Endothelial cell of coronary artery (primary cell): ENCODE results near the gene ISL1. TPM values are rescaled to one million over a fixed set of nuclear protein-coding genes. Genes with fewer than 3 reads are reported as not detected.

ENCODE experiments used
- total RNA-seq: library from RNA; depleted of rRNA; stranded (reverse); fragments of >200 nt; gene quantifications from 2 replicates; pipeline ENCODE4 v1.2.3, GENCODE V29; 2014

Gene ISL1
- not detected in 2 replicates for total RNA-seq

DNA sequence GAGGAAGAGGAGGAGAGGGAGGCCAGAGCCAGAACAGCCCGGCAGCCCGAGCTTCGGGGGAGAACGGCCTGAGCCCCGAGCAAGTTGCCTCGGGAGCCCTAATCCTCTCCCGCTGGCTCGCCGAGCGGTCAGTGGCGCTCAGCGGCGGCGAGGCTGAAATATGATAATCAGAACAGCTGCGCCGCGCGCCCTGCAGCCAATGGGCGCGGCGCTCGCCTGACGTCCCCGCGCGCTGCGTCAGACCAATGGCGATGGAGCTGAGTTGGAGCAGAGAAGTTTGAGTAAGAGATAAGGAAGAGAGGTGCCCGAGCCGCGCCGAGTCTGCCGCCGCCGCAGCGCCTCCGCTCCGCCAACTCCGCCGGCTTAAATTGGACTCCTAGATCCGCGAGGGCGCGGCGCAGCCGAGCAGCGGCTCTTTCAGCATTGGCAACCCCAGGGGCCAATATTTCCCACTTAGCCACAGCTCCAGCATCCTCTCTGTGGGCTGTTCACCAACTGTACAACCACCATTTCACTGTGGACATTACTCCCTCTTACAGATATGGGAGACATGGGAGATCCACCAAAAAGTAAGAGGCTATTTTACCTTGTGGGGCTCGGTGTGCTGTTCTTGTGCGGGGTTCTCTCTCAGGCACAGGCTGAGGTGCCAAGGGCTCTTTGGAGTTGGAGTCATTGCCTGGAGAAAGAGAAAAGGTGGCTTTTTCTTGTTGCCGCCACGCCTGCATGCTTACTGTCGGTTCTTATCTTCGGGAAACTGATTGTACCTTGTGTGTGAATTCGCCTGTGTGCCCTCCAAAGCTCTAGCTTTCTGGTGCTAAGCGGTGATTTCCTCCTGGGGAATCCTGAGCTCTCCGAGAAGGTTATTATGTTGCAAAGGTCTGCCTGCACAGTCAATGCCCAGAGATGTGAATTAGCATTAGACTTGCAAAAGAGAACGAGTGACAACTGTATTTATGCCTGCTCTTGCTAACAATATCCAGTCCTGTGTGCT is at the start of gene ISL1:
Gene ISL1, plus strand, starts transcription at position 318 of the 991 bp plus-strand sequence. Its CDS starts 224 bp downstream, at position 542.

